NCI-H2196 treated with DMSO at 0.1 percent for 48 hours (cell line): ENCODE results near the gene NABP2.
"Not testable (repeated sequence)": the region's sequence is repeated elsewhere in the genome, so short reads cannot be mapped to it uniquely, and the experiment has no call there.

ENCODE experiments used
- DNase-seq: peaks from one replicate; lab custom pipeline; 2025; ENCODE audit not compliant: unreplicated experiment; lab: John Stamatoyannopoulos, UW

Gene NABP2

DNA sequence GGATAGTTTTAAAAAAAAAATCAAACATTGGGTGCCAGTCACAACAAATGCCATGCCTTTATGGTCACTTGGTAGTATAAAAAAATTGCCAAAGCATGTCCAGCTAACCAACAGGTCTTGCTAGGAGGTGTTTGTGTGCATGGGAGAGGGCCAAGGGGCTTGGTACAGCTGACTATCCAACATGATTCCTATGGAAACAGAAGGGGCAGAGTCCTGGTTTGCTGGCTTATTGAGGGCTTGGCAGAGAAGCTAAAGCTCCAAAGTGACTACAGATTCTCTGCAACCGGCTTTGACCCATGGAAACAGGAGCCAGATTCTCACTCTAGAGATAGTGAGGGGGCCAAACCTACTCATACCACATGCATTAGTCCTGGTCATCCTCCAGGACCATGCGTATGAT, 48.3 kb downstream of the NABP2 start:
- DNase-seq = not testable (repeated sequence)

- DNase-seq = no peak
These were observed 50.2 kb downstream of the NABP2 start for GRCh38 chr12:56274299-56274698.

DNA sequence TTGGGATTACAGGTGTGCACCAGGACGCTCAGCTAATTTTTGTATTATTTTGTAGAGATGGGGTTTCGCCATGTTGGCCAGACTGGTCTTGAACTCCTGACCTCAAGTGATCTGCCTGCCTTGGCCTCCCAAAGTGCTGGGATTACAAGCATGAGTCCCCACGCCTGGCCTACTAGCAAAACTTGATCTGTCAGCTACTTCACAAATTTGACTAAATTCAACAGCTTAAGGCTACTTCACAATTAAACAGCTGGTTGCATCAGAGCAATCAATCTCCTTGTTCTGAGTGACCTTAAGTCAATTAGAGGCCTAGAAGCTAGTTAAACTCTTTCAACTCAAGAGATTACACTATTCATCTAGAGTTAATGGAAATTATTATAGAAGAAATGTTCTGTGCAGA, 54.8 kb downstream of the NABP2 start:
- no peak for DNase-seq
